ENCODE data around the gene ARRDC2.
"Not testable (repeated sequence)": the region's sequence is repeated elsewhere in the genome, so short reads cannot be mapped to it uniquely, and the experiment has no call there.

Gene ARRDC2

DNA sequence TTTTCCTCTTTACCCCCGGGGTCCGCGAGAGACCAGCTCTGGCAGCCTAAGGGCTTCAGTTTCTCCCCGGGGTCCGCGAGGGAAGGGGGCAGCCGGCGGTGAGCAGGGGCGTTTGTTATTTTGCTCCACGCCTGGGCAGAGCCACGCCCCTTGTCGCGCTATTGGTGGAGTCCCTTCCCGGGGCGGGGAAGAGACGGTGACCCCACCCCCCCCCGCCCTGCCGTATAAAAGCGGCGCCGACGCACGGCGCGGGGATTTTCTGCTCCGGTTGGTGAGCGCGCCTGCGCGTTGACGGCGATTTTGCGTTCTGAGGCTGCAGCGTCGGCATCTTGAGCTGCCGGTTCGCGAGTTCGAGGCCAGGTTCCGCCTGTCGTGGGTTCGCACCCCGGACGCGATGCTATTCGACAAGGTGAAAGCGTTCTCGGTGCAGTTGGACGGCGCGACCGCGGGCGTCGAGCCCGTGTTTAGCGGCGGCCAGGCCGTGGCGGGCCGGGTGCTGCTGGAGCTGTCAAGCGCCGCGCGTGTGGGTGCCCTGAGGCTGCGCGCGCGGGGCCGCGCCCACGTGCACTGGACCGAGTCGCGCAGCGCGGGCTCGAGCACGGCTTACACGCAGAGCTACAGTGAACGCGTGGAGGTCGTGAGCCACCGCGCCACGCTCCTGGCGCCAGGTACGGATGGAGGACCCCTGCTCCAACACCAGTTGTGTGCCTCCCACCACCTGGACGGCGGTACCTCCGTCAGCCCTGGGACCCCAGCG lies at the start of gene ARRDC2:
Gene ARRDC2 (plus strand): TSS at position 254 of the 757 bp plus-strand sequence. CDS start 141 bp downstream, at position 395.
- peak; percentile 93 for DNase-seq (ENCODE audit: low spot score)

DNA sequence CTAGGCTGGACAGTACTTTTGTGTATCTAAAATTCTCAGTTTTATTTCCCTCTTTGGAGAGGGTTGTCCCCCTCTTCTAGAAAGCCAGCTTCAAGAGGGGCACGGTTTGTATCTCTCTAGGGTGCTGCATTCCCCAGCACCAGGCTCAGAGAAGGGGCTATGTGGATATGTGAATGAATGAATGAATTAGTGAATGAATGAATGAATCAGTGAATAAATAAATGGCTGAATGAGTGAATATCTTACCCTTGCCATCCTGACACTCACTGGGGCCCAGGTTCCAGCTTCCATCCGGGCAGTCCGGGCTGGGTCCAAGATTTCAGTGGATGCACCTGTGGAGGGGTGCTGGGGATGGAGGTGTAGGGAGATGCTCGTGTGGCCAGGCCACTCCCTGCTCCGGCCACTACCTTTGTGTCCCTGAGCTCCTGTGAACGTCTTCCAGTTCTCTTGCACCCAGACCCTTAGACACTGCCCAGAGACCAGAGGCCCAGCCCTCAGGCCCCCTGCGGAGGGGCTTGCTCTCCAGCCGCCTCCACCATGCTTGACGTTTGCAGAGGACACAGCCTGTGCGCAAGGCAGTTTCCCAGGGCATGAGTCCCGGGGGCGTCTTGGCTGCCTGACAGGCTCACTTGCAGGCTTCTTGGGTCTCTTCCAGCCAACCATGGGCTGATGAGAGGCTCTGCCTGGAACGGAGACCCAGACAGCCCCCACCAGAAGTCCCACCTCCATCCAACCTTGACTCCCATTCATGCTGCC lies 43.9 kb upstream of the ARRDC2 start:
- no peak for DNase-seq (ENCODE audit: low spot score)

DNA sequence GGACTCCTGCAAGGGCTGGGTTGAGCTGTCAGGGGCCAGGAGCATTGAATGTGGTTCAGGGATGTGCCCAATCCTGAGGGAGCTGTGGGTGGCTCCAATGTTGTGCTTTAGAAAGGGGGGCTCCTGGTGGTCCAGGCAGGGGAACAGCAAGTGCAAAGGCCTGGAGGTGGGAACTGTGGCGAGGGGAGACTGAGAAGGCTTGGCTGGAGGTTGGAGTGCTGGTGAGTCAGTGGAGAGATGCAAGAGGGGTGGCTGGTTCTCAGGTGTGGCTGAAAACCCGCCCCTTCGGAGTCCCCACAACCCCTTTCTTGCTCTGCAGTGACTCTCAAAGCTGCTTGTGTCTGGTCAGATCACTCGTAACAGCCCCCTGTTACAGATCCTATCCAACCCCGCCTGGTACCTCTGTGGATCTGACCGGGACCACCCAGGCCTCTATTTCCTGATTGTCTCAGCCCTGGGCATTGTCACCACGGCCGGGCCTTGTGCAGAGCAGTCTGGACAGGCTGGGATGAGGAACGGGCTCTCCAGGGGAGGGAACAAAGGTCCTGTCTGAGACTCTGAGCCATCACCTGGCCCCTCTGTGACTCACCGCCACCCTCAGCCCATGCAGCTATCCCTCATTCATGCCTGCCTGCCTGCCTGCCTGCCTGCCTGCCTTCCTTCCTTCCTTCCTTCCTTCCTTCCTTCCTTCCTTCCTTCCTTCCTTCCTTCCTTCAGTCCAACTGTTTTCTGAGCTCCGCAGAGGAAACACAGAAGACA lies 42.4 kb upstream of the ARRDC2 start:
- no peak for DNase-seq (ENCODE audit: low spot score)

DNA sequence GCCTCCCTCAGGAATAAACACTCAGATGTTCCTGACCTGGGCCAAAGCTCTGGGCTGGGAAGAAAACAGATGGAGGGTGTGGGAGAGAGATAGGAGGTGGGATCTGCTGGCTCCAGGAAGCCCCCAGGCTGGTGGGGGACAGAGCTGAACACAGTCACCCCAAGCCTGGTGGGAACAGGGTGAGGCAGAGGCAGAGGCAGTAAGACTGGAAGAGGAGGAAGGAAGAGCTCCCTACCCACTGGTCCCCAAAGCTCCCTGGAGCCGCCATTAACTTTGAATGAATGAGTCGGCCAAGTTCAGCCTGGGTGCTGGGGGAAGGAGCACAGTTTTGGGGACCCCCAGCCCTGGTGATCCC lies 41.9 kb upstream of the ARRDC2 start:
- no peak for DNase-seq (ENCODE audit: low spot score)

DNA sequence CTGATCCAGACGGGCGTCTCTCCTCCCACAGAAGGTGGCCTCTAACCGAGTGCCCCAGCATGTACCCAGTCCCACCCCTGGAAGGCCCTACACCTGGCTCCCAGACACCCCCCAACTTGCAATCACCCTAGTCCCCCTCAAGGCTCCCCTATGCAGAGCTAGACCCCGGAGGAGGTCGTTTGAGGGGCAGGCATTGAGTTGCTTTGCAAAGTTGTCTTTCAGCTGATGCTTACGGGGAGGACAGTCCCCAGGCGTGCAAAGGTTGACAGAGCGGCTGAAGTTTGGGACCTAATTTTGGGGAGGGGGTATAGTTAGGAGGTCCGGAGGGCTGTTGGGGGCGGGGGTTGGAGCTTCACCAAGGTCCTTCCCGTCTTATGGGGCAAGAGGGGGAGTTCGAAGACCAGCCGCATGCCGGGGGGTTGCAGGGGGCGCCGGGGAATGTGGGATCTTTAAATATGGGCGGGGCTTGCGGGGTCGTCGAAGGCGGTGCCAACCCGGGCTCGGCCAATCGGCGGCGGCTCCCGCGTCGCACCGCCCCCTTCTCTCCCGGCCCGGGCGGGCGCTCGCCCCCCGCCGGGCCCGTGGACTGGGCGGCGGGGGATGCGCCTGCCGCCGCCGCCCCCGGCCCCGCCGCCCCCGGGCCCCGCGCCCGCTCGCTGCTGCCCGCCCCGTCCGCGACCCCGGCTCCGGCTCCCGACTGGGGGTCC lies 41.3 kb upstream of the ARRDC2 start, which contains the start of gene KCNN1:
Gene KCNN1 (plus strand): TSS at position 558 of the 707 bp plus-strand sequence. CDS start 6,782 bp downstream, outside the sequence.
- peak; percentile 46 for DNase-seq (ENCODE audit: low spot score)

DNA sequence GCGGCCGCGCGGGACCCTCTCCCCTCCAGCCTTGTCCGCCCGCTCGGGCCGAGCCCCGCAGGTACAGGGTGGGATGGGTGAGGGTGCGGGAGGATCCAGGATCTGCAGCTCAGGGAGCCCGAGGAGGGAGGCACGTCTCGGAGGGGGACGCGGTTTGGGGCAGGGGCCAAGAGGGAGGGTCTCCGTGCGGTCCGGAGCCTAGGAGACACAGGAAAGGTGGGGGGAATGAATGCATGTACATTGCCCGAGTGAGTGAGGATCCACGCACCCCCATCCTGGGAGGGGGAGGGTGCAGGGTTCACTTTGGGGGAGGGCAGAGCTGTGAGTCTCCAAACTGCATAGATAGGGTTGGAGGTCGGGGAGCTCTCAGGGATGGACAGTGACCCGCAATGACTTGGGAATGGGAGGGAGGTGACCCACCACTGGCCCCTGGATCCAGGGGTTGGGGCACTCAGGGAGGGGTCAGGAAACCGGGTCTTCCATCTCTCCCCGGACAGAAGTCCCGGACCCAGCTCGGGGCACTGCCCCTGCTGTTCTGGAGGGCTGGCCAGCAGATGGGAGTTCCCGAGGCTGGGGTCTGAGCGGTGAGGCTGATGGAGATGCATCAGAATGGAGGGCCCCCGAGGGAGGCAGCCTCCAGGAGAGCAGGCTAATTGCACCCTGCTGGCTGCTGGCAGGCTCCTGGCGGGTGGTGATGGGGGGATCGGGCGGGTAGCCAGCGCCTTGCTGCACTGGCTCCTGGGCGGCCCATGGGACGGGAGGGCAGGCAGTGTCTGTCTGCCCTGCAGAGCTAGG lies 40.5 kb upstream of the ARRDC2 start:
- DNase-seq (ENCODE audit: low spot score): no peak

DNA sequence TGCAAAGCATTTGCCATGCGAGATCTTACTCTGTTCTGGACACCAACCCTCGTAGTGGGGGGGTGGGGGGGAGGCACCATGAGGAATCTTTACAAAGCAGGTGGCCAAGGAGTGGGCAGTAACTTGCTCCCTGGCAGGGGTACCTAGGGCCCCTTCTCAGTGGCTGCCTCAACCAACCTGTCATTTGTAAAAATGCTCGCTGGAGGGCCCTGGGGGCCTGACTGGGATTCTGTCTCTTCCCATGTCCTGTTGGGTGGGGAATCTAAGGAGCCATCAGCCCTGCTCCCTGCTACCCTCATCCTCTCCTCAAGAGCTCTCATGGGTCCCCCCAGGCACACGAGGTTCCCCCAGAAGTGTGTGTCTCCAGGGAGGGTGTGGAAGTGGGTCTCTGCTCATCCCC lies 39.6 kb upstream of the ARRDC2 start:
- DNase-seq (ENCODE audit: low spot score): no peak

DNA sequence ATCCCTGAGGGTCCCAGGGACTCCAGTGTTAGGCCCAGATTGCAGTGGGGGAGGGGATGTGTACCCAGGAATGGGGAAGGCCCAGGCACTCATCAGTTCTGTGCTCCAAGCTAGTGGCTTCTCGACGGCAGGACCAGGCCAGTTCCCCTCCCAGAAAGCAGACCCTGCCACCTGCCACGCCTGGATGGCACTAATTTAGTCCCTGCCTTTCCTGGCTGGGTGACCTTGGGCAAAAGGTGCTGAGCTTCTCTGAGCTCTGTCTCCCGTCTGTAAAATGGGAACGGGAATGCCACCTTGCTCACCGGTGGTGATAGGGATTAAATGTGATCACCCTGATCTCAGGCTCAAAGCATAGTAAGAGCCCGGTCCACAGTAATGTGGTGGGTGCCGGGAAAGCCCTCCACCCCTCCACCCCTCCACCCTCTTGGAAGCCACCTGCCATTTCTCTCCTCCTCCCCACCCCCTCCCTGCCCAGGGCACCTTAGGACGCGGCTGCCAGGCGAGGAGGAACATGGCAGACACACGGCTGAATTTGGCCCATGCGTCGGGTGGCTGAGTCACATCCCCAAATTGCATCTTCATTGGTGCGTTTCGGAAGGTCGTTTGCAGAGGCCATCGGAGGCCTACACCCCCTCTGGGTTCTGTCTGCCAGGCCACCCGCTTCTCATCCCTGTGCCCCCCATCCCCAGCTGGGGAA lies 38.7 kb upstream of the ARRDC2 start:
- no peak for DNase-seq (ENCODE audit: low spot score)

DNA sequence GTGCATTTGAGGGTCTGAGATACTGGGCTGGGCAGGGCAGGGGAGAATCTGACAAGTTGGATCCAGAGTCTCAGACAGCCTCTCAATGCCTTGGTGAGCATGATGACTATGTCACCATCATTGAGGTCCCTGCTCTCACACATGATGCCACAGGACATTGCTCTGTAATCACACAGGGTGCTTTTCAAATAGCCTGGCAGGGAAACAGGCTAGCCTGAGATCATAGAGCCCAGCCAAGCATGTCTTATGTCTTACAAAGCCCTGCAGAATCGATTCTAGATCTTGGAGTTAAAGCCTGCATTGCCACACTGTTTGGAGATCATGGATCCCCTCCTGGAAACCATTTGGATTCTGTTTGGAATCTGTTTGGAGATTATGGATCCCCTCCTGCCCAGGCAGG lies 35.7 kb upstream of the ARRDC2 start:
- peak; percentile 27 for DNase-seq (ENCODE audit: low spot score)

DNA sequence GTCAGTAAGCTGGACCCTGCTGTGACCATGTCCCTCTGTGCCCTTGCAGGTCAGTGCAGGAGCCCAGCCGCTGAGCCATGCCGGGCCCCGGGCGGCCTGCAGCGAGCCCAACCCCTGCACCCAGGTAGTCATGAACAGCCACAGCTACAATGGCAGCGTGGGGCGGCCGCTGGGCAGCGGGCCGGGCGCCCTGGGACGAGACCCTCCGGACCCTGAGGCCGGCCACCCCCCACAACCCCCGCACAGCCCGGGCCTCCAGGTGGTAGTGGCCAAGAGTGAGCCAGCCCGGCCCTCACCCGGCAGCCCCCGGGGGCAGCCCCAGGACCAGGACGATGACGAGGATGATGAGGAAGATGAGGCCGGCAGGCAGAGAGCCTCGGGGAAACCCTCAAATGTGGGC lies 34.2 kb upstream of the ARRDC2 start:
- DNase-seq (ENCODE audit: low spot score): no peak

DNA sequence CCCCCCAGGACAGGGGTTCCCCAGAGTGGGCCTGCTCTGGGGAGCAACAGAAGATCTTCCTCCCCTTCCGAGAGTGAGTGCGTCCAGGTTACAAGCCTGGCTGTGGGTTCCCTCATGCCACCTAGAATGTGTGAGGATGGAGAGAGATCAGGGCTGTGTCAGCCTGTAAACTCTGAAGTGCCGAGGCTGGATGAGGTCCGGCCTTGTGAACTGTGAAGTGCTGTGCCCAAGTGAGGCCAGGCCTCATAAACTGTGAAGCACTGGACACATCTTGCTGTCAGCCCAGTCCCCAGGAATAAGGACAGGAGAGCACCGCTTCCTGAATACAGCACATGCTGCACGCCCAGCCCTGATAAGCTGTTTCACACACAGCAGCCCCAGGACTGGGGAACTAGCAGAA lies 33.4 kb upstream of the ARRDC2 start:
- DNase-seq (ENCODE audit: low spot score): no peak

DNA sequence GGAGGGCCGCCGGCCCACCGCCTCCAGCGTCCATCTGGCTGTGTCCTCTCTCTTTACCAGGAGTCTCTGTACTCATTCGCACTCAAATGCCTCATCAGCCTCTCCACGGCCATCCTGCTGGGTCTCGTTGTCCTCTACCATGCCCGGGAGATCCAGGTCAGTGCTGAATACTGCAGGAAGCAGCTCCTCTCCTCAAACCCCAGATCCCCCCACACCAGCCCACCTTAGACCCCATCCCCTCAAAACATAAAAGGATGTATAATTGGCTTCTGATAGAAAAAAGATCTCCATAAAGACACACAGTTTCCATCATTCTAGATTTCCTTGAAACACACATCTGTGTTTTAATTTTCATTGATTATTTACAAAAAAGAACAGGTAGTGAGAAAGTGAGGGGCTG lies 32.9 kb upstream of the ARRDC2 start:
- DNase-seq (ENCODE audit: low spot score): no peak

DNA sequence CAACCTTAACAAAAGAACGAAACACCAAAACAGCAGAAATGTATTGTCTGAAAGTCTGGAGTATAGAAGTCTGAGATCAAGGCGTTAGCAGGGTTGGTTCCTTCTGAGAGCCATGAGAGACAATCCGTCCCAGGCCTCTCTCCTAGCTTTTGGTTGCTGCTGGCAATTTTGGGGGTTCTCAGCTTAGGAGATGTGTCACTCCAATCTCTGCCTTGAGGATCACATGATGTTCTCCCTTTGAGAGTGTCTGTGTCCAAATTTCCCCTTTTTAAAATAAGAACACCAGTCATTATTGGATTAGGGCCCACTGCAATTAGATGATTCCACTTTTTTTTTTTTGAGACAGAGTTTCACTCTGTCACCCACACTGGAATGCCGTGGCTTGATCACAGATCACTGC lies 30.9 kb upstream of the ARRDC2 start:
- no peak for DNase-seq (ENCODE audit: low spot score)

DNA sequence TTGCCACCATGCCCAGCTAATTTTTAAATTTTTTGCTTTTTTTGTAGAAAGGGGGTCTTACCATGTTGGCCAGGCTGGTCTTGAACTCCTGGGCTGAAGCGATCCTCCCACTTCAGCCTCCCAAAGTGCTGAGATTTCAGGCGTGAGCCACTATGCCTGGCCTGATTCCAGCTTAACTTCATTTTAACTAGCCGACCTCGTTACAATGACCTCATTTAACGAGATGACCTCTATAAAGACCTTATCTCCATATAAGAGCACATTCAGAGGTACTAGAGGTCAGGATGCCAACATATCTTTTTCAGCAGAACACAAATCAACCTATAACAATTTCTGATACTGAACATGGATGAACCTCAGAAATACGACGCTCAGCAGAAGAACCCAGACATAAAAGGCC lies 30.5 kb upstream of the ARRDC2 start:
- no peak for DNase-seq (ENCODE audit: low spot score)

DNA sequence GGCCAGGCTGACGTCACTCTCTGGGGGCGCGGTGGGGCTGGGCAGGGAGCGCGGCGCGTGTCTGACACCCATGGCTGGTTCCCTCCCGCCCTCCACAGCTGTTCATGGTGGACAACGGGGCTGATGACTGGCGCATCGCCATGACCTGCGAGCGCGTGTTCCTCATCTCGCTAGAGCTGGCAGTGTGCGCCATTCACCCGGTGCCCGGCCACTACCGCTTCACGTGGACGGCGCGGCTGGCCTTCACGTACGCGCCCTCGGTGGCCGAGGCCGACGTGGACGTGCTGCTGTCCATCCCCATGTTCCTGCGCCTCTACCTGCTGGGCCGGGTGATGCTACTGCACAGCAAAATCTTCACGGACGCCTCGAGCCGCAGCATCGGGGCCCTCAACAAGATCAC lies 26.4 kb upstream of the ARRDC2 start:
- no peak for DNase-seq (ENCODE audit: low spot score)

DNA sequence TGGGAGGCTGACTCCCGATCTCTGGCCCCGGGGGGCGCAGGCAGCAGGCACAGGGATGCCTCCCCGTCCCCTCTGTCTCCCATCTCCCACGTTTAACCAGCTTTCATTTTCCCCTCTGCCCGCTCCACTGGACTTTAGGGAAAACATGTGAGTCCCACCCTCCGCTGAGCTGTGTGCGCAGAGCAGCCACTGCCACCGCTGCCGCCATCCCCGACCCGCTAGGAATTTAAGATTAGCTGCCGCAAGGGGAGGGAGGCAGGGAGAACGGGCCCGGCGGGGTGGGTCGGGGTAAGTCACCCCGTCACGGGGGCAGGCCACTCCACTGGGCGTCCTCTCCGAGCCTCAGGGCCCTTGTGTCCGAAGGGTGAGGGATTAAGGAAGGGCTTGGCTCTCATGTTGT lies 25.5 kb upstream of the ARRDC2 start:
- DNase-seq (ENCODE audit: low spot score): no peak

DNA sequence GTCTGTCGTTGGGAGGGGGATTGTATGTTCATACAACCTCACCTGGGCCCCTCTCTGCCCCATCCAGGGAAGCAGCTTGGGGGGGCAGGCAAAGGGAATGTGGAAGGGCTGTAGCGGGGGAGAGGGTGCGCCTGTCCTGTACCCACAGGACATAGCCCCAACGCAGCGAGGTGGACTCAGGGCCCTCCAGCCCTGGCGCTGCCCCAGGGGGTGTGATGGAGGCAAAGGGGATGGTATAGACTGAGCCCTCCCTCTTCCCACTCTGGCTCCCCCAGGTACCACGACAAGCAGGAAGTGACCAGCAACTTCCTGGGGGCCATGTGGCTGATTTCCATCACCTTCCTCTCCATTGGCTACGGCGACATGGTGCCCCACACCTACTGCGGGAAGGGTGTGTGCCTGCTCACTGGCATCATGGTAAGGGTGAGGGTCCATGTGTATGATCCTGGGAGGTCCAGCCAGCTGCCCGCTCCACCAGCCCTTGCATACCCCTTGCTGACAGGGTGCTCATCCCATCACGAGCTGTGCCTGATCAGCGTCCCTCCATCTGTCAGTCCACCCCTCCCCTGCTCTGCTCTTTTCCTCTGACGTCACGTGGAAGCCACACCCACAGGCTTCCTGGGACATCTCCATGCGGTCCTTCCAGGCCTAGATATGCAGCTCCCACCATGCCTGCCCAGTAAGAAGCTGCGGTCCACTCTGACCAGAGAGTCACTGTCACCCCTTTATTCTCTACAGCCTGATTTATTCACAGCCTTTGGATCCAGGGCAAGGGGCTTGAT lies 22.7 kb upstream of the ARRDC2 start:
- no peak for DNase-seq (ENCODE audit: low spot score)

DNA sequence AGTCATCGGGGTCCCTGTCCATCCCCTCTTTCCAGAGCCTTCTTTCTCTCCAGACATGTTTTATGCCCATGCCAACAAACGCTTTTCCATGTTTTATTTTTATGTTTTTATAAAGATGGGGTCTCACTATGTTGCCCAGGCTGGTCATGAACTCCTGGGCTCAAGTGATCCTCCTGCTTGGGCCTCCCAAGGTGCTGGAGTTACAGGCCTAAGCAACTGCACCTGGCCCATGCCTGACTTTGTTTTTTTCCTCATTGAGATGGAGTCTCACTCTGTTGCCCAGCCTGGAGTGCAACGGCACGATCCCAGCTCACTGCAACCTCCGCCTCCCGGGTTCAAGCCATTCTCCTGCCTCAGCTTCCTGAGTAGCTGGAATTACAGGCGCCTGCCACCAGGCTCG lies 21.4 kb upstream of the ARRDC2 start:
- DNase-seq (ENCODE audit: low spot score): not testable (repeated sequence)

DNA sequence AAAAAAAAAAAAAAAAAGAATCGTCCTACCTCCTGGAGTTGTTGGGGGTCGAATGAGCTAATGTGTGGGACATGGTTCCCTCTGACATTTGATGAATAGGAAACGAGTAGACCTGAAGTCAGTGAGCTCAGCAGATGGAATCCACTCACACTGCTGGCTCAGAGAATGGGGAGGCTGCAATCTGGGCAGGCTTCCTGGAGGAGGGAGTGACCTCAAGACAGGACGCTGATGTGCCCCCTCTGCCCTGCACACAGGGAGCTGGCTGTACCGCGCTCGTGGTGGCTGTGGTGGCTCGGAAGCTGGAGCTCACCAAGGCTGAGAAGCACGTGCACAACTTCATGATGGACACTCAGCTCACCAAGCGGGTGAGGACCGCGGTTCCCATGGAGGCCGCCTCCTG lies 19.8 kb upstream of the ARRDC2 start:
- DNase-seq (ENCODE audit: low spot score): no peak
